ENCODE results near the gene USP31.

DNA sequence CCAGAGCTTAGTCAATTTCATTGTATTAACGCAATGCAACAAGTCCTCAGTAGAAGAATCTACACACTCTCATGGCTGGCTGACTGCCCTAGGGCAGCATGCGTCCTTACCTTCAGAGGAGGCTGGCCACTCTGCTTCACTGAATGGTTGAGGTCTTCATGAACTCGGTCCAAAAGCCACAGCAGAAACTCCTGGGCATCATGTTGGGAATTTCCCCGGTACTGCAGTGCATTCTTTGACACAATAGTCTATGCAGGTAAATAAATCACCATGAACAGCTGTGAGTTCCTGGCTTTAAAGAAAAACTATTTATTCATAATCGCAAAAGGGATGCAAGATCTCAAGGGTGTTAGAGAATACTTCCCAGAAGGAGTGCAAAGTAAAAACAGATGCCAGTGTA is 41.3 kb downstream of the USP31 start:
- TF ChIP-seq EP300 (IDR thresholded peaks at IDR 0.05) (no peak), CTCF (IDR thresholded peaks at IDR 0.05) (no peak)
